ENCODE data around the gene PSRC1.

Gene PSRC1

GRCh38 chr1:109247401-109248365 lies 35.3 kb downstream of the PSRC1 start:
- DNase-seq (ENCODE audit: low spot score), result no peak

- DNase-seq (ENCODE audit: low spot score), result no peak
These were observed 36.8 kb downstream of the PSRC1 start for GRCh38 chr1:109246141-109246551.

- no peak for DNase-seq (ENCODE audit: low spot score)
These were observed 38.9 kb downstream of the PSRC1 start for GRCh38 chr1:109243860-109244552.

GRCh38 chr1:109243221-109243620 lies 39.7 kb downstream of the PSRC1 start:
- DNase-seq (ENCODE audit: low spot score), result no peak

GRCh38 chr1:109242387-109242786 lies 40.6 kb downstream of the PSRC1 start:
- no peak for DNase-seq (ENCODE audit: low spot score)

- no peak for DNase-seq (ENCODE audit: low spot score)
These were observed 41.1 kb downstream of the PSRC1 start for GRCh38 chr1:109241841-109242345.

- DNase-seq (ENCODE audit: low spot score), result no peak
These were observed 41.6 kb downstream of the PSRC1 start for GRCh38 chr1:109241344-109241743.

- no peak for DNase-seq (ENCODE audit: low spot score)
These were observed 42.5 kb downstream of the PSRC1 start for GRCh38 chr1:109240158-109241152.

GRCh38 chr1:109239409-109240068 lies 43.4 kb downstream of the PSRC1 start:
- peak; percentile 80 for DNase-seq (ENCODE audit: low spot score)

- no peak for DNase-seq (ENCODE audit: low spot score)
These were observed 43.9 kb downstream of the PSRC1 start for GRCh38 chr1:109239047-109239408.

- no peak for DNase-seq (ENCODE audit: low spot score)
These were observed 44.6 kb downstream of the PSRC1 start for GRCh38 chr1:109238382-109238781.

GRCh38 chr1:109237512-109237911 lies 45.4 kb downstream of the PSRC1 start:
- DNase-seq (ENCODE audit: low spot score), result no peak

- no peak for DNase-seq (ENCODE audit: low spot score)
These were observed 47.8 kb downstream of the PSRC1 start for GRCh38 chr1:109235137-109235536.

- no peak for DNase-seq (ENCODE audit: low spot score)
These were observed 51.9 kb downstream of the PSRC1 start for GRCh38 chr1:109231066-109231465.

Measured in NAMALWA (cell line).